Stomach (tissue), 4 donors: Measurements from ENCODE around the gene TBL1XR1.

Experiments used
- POLR2A ChIP-seq, 4 donors: fragments of 450-650 bp; IDR thresholded peaks; one replicate each; pipeline ENCODE4 v1.6.1; 2016; ENCODE audit warnings: antibody characterized with exemption in 4 of 4, control low read depth in 2 of 4, mild to moderate bottlenecking in 1 of 4, moderate library complexity in 1 of 4
- TF ChIP-seq, protein P1 (sequence below), 7 experiments: fragments of 450-650 bp in 4 of 7; fragments of 200-600 bp in 3 of 7; sonication (generic) in 3 of 7; IDR thresholded peaks; one replicate each; pipeline ENCODE4 v1.5.1; 2016 to 2019; ENCODE audit warnings: antibody characterized with exemption in 7 of 7, control low read depth in 2 of 7, mild to moderate bottlenecking in 1 of 7

DNA sequence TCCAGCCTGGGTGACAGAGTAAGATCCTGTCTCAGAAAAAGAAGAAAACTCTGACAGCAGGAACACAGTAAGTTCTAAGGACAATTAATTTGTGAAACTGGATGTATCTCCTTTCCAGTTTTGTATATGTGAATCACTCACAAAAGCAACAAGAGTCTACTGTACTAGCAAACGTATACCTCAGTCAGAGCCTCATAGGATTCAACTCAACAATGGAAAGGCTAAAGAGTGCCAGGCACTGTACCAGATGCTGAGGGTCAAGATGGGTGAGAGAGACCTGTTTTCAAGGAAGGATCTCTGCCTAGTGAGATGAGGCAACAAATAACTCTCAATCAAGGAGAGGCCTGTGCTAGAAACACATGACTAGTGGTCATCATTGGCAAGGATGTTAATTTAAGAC, 14.9 kb downstream of the TBL1XR1 start:
- TF ChIP-seq, protein P1, sequence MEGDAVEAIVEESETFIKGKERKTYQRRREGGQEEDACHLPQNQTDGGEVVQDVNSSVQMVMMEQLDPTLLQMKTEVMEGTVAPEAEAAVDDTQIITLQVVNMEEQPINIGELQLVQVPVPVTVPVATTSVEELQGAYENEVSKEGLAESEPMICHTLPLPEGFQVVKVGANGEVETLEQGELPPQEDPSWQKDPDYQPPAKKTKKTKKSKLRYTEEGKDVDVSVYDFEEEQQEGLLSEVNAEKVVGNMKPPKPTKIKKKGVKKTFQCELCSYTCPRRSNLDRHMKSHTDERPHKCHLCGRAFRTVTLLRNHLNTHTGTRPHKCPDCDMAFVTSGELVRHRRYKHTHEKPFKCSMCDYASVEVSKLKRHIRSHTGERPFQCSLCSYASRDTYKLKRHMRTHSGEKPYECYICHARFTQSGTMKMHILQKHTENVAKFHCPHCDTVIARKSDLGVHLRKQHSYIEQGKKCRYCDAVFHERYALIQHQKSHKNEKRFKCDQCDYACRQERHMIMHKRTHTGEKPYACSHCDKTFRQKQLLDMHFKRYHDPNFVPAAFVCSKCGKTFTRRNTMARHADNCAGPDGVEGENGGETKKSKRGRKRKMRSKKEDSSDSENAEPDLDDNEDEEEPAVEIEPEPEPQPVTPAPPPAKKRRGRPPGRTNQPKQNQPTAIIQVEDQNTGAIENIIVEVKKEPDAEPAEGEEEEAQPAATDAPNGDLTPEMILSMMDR (IDR thresholded peaks at IDR 0.05), result no peak
- no peak for TF ChIP-seq POLR2A (IDR thresholded peaks at IDR 0.05)
